ENCODE measurements around the gene LRIT1.

The LRIT1 gene

DNA sequence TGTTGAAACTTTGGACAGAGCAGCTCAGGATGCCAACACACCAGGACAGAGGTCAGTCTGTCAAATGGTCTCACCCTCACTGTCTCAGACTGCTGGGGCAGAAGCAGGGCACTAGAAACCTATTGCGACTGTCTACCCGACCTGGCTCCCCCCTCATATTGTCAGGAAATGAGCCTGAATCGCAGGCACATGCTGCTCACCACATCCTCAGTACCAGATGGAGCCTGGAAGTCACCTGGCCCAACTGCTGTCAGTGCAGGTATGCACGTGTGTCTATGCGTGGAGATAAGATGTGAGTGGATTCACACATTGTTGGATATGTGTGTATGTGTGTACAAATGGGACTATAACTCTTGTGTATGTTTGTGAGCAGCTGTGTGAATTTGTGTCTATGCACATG lies 50.2 kb downstream of the LRIT1 start:
- no peak overlapping the region for H3K9ac ChIP-seq
- H3K36me3 ChIP-seq, result no peaks in the 10 kb centered on the region
- H3K4me1 ChIP-seq, result peaks cover 0 to 3% (median 0%) of the 10 kb centered on the region in 10 experiments; a peak in 1 of 20 replicates
- no peak for TF ChIP-seq Cebpa-rat (IDR thresholded peaks at IDR 0.05)
- peaks cover 34 to 43% (median 36%) of the 10 kb centered on the region in 11 experiments for H3K27me3 ChIP-seq
- no peak overlapping the region for H3K4me2 ChIP-seq
- peaks cover 0 to 8% (median 0%) of the 10 kb centered on the region in 11 experiments; a peak in 2 of 22 replicates for H4K20me1 ChIP-seq
- no peak overlapping the region for H3K4me3 ChIP-seq
- peaks cover 0 to 5% (median 0%) of the 10 kb centered on the region in 11 experiments; a peak in 1 of 22 replicates for H3K9me3 ChIP-seq (replicated peaks in 1 of 11)
- H3K27ac ChIP-seq, result no peak overlapping the region

DNA sequence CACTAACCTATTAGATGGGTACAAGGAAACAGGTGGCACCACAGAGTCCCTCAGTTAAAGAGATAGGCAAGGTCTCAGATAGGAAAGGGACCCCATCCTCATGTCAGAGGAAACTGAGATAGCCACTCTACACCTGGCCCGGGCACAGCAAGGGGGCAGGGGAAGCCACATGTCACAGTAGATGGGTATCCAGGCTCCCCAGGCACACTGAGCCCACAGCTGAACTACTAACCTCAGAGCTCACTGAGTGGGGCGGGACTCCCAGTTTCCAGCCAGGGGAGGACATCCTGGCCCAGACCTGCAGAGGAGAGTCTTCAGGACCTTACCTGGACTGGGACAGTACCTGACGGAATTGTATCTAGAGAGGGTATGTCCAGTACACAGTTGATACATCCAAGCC lies 50.7 kb downstream of the LRIT1 start:
- no peak for TF ChIP-seq Cebpa-rat (IDR thresholded peaks at IDR 0.05)
- H4K20me1 ChIP-seq, result peaks cover 0 to 8% (median 0%) of the 10 kb centered on the region in 11 experiments; a peak in 2 of 22 replicates

GRCh38 chr10:84188815-84189214 lies 52.5 kb downstream of the LRIT1 start:
- H3K27ac ChIP-seq, result no peak overlapping the region
- H3K4me3 ChIP-seq, result no peak overlapping the region
- no peaks in the 10 kb centered on the region for H3K36me3 ChIP-seq
- H3K4me1 ChIP-seq, result 0 out of 20 replicates have a peak, but pooled peaks cover 0 to 3% (median 0%) of the 10 kb centered on the region in 10 experiments
- no peaks in the 10 kb centered on the region for H4K20me1 ChIP-seq
- H3K9ac ChIP-seq, result no peak overlapping the region
- TF ChIP-seq Cebpa-rat (IDR thresholded peaks at IDR 0.05), result no peak
- no peak overlapping the region for H3K4me2 ChIP-seq
- H3K27me3 ChIP-seq, result peaks cover 11 to 20% (median 13%) of the 10 kb centered on the region in 11 experiments
- no peaks in the 10 kb centered on the region for H3K9me3 ChIP-seq (replicated peaks in 1 of 11)

More for the DNA sequence above, 50.7 kb downstream of the LRIT1 start:
- Histone ChIP-seq H3K9me3 (replicated peaks in 1 of 11) (peaks cover 0 to 5% (median 0%) of the 10 kb centered on the region in 11 experiments; a peak in 1 of 22 replicates), H3K4me1 (peaks cover 0 to 3% (median 0%) of the 10 kb centered on the region in 10 experiments; a peak in 1 of 20 replicates), H3K36me3 (no peaks in the 10 kb centered on the region), H3K27me3 (peaks cover 29 to 38% (median 31%) of the 10 kb centered on the region in 11 experiments), H3K4me3 (no peak overlapping the region), H3K27ac (no peak overlapping the region), H3K9ac (no peak overlapping the region), H3K4me2 (no peak overlapping the region)

- Histone ChIP-seq H3K27ac (no peak overlapping the region), H3K9me3 (replicated peaks in 1 of 11) (peaks cover 8 to 19% (median 13%) of the 10 kb centered on the region in 11 experiments; a peak in 18 of 22 replicates), H3K4me2 (no peak overlapping the region), H3K4me1 (0 out of 20 replicates have a peak, but pooled peaks cover 0 to 3% (median 0%) of the 10 kb centered on the region in 10 experiments), H4K20me1 (no peaks in the 10 kb centered on the region), H3K36me3 (no peaks in the 10 kb centered on the region), H3K9ac (no peak overlapping the region), H3K4me3 (no peak overlapping the region), H3K27me3 (no peaks in the 10 kb centered on the region)
- no peak for TF ChIP-seq Cebpa-rat (IDR thresholded peaks at IDR 0.05)
Measured at GRCh38 chr10:84185526-84186175, 55.7 kb downstream of the LRIT1 start.

DNA sequence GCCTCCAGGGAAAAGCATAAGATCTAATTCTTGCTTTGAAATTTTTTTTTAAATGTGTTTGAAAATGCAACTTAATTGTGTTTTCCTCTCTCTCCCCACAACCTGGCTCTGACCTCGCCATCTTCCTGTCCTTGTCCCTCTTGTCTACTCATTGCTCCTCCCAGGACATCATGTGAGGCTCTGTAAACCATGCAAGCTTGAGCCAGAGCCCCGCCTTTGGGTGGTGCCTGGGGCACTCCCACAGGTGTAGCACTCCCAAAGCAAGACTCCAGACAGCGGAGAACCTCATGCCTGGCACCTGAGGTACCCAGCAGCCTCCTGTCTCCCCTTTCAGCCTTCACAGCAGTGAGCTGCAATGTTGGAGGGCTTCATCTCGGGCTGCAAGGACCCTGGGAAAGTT lies 56.8 kb downstream of the LRIT1 start:
- H3K4me1 ChIP-seq, result peaks cover 1 to 5% (median 2%) of the 10 kb centered on the region in 10 experiments; a peak in 18 of 20 replicates
- H4K20me1 ChIP-seq, result no peaks in the 10 kb centered on the region
- H3K27ac ChIP-seq, result no peak overlapping the region
- no peaks in the 10 kb centered on the region for H3K36me3 ChIP-seq
- H3K27me3 ChIP-seq, result no peaks in the 10 kb centered on the region
- H3K9ac ChIP-seq, result no peak overlapping the region
- no peak for TF ChIP-seq Cebpa-rat (IDR thresholded peaks at IDR 0.05)
- peaks cover 8 to 24% (median 17%) of the 10 kb centered on the region in 11 experiments; a peak in 18 of 22 replicates for H3K9me3 ChIP-seq (replicated peaks in 1 of 11)
- no peak overlapping the region for H3K4me3 ChIP-seq
- 0 out of 22 replicates have a peak overlapping the region, but pooled peaks of 1 of the 11 experiments have one; percentile 2 for H3K4me2 ChIP-seq

DNA sequence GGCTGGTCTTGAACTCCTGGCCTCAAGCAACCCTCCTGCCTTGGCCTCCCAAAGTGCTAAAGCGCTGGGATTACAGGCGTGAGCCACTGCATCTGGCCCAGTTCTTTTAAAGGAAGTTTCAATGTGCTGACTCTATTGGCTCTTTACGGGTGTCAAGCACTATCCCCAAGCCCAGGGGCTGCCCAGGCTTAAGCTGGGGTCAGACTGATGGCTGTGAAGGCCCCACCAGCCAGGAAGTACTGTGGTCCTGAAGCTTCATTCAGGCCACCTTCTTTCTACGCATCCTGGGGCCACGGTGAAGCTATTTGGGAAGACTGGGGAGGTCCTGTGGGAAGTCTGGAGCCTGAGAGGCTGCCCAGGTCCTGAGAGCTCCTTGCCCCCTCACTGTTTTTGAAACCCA lies 59.7 kb downstream of the LRIT1 start:
- peaks cover 8 to 24% (median 17%) of the 10 kb centered on the region in 11 experiments; a peak in 18 of 22 replicates for H3K9me3 ChIP-seq (replicated peaks in 1 of 11)
- no peak overlapping the region for H3K4me3 ChIP-seq
- H3K4me1 ChIP-seq, result peaks cover 23 to 30% (median 27%) of the 10 kb centered on the region in 10 experiments
- TF ChIP-seq Cebpa-rat (IDR thresholded peaks at IDR 0.05), result no peak
- no peaks in the 10 kb centered on the region for H3K36me3 ChIP-seq
- no peak overlapping the region for H3K9ac ChIP-seq
- H3K27me3 ChIP-seq, result no peaks in the 10 kb centered on the region
- no peak overlapping the region for H3K27ac ChIP-seq
- no peak overlapping the region for H3K4me2 ChIP-seq
- H4K20me1 ChIP-seq, result no peaks in the 10 kb centered on the region

Measured in BLaER1 treated with 17β-estradiol and CSF1 and Interleukin-3, amounts not matched to agents 10 nM and 100 nM (cell line).